ENCODE results near the gene WNT4. TPM values are rescaled to one million over a fixed set of nuclear protein-coding genes. Genes with fewer than 3 reads are reported as not detected.

The WNT4 gene
- total and polyA plus RNA-seq, 4 donors = not detected

DNA sequence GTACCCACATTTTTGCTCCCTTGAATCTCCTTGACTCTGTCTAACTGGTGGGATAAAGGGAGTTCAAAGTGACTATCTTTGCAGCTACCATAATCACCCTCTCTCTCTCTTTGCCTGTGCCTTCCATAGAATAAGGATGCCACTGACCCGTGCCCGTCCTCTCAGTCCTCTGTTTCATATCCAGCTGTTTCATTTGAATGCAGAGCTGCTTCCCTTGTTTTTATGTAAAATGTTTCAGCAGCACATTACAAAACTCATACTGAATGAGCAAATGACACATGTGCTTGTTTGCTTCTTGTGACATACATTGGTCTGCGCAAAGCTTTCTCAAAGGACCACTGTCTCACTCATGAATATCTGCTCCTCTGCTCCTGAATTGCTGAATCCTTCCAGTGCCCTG lies 52.0 kb downstream of the WNT4 start:
- no peak overlapping the region for H3K27ac ChIP-seq (ENCODE audit: low read depth in 1 of 2, low read length in 2 of 2)

DNA sequence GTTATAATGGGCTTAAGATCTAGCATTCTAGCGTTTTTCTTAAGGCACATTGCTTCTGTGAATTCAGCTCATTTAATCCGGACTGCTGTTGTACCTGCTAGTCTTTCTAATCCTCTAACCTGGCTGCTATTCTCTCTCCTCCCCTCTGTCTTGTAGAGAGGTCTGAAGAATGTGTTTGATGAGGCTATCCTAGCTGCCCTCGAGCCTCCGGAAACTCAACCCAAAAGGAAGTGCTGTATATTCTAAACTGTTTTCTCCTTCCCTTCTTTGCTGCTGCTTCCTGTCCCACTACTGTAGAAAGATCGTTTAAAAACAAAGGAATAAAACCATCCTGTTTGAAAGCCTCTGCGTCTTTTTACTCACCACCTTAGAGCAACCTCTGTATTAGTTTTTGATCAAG lies 53.1 kb downstream of the WNT4 start:
- Histone ChIP-seq H3K27me3 (ENCODE audit: control insufficient read depth in 1 of 2, insufficient read depth in 2 of 2, low read length in 1 of 2) (no peaks in the 10 kb centered on the region), H3K4me1 (ENCODE audit: control insufficient read depth in 1 of 2, insufficient read depth in 2 of 2, low read length in 2 of 2) (peaks cover 3 to 5% of the 10 kb centered on the region in 2 donors), H3K4me3 (ENCODE audit: low read length in 2 of 2) (peak overlapping the region in 1 of 2 donors; percentile 48), H3K27ac (ENCODE audit: low read depth in 1 of 2, low read length in 2 of 2) (no peak overlapping the region), H3K9me3 (ENCODE audit: control insufficient read depth, low read length) (no peaks in the 10 kb centered on the region), H3K36me3 (ENCODE audit: control insufficient read depth in 1 of 2, insufficient read depth in 2 of 2, low read length in 1 of 2) (peaks cover 3 to 4% of the 10 kb centered on the region in 2 donors)
- intact Hi-C loops (cut with DNase I) = no loop called here
- no peak for DNase-seq
- 13 to 17% methylated on average over 6 of the region's 6 CpGs for WGBS, 2 donors
- ATAC-seq (ENCODE audit: low FRiP score) = no peak

More for the DNA sequence above, 52.0 kb downstream of the WNT4 start:
- 61 to 64% methylated on average over 3 of the region's 3 CpGs for WGBS, 2 donors
- Histone ChIP-seq H3K4me1 (ENCODE audit: control insufficient read depth in 1 of 2, insufficient read depth in 2 of 2, low read length in 2 of 2) (peaks cover 3 to 5% of the 10 kb centered on the region in 2 donors), H3K36me3 (ENCODE audit: control insufficient read depth in 1 of 2, insufficient read depth in 2 of 2, low read length in 1 of 2) (peaks cover 2 to 5% of the 10 kb centered on the region in 2 donors), H3K4me3 (ENCODE audit: low read length in 2 of 2) (no peak overlapping the region), H3K27me3 (ENCODE audit: control insufficient read depth in 1 of 2, insufficient read depth in 2 of 2, low read length in 1 of 2) (no peaks in the 10 kb centered on the region), H3K9me3 (ENCODE audit: control insufficient read depth, low read length) (no peaks in the 10 kb centered on the region)
- intact Hi-C loops (cut with DNase I) = no loop called here
- ATAC-seq (ENCODE audit: low FRiP score) (no peak), DNase-seq (no peak)

DNA sequence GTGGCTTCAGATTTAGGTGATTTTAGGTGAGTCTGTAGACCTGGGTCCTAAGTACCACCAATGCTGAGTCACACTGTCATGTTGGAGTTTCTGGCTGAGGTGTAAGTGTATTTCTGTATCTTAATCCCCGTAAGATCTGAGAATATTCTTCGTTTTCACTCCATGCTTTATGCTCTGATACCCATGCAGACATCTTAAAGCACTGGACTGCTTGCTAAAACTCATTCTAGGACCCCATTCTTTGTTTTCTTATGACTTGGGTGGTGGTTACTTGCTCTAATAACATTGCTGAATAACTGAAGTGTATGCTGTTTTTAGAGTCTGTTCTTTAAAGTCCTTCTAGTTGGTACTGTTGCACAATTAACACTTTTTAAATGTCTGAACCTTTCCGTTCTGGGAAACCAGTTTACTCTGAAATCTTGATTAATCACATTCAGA lies 53.7 kb downstream of the WNT4 start:
- H3K9me3 ChIP-seq (ENCODE audit: control insufficient read depth, low read length) = no peaks in the 10 kb centered on the region
- intact Hi-C loops (cut with DNase I) = no loop called here
- DNase-seq = no peak
- no peak overlapping the region for H3K4me3 ChIP-seq (ENCODE audit: low read length in 2 of 2)
- no peak overlapping the region for H3K27ac ChIP-seq (ENCODE audit: low read depth in 1 of 2, low read length in 2 of 2)
- peaks cover 3 to 5% of the 10 kb centered on the region in 2 donors for H3K4me1 ChIP-seq (ENCODE audit: control insufficient read depth in 1 of 2, insufficient read depth in 2 of 2, low read length in 2 of 2)
- peaks cover 3 to 4% of the 10 kb centered on the region in 2 donors for H3K36me3 ChIP-seq (ENCODE audit: control insufficient read depth in 1 of 2, insufficient read depth in 2 of 2, low read length in 1 of 2)
- H3K27me3 ChIP-seq (ENCODE audit: control insufficient read depth in 1 of 2, insufficient read depth in 2 of 2, low read length in 1 of 2) = no peaks in the 10 kb centered on the region
- no peak for ATAC-seq (ENCODE audit: low FRiP score)
- 19 to 28% methylated on average over 3 of the region's 3 CpGs for WGBS, 2 donors

DNA sequence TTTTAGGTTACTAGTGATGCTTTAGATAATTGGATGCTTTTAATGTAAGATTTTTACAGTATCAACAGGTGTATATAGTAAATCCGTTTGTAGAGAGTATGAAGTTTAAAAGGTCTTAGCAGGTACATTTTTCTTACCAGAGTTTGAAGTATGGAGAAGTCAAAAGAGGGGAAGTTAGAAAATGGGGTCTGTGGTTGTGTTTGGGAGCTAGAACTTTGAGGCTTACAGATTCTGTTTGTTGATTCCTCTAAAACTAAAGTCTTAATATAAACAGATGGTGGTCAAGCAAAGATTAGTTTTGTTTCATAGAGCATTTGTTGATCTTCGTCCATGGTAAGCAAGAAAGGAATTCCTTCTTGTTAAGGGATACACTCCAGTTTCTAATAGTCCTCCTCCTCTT lies 54.6 kb downstream of the WNT4 start:
- Histone ChIP-seq H3K9me3 (ENCODE audit: control insufficient read depth, low read length) (no peaks in the 10 kb centered on the region), H3K4me1 (ENCODE audit: control insufficient read depth in 1 of 2, insufficient read depth in 2 of 2, low read length in 2 of 2) (peaks cover 3 to 5% of the 10 kb centered on the region in 2 donors), H3K4me3 (ENCODE audit: low read length in 2 of 2) (no peak overlapping the region), H3K27me3 (ENCODE audit: control insufficient read depth in 1 of 2, insufficient read depth in 2 of 2, low read length in 1 of 2) (no peaks in the 10 kb centered on the region), H3K36me3 (ENCODE audit: control insufficient read depth in 1 of 2, insufficient read depth in 2 of 2, low read length in 1 of 2) (peaks cover 3 to 4% of the 10 kb centered on the region in 2 donors), H3K27ac (ENCODE audit: low read depth in 1 of 2, low read length in 2 of 2) (no peak overlapping the region)
- ATAC-seq (ENCODE audit: low FRiP score) = no peak
- intact Hi-C loops (cut with DNase I) = no loop called here
- 14 to 17% methylated on average over 2 of the region's 2 CpGs for WGBS, 2 donors
- DNase-seq = no peak

DNA sequence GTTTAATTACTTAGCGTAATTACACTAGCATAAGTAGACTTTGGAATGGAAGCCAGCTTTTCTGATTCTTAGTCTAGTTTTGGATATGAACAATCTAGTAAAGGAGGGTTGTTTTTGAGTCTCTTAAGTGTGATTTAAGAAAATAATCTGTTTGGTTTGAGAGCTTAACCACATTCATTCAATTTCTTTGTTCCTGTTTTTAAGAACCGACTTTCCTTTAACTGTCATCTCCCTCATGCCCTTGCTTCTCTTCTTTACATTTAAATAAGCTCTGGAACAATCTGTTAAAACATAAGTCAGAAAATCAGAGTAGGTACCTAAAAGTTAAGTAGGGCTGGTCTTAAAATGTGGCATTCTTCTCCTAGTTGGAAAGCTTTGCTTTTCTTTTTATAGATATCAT lies 62.7 kb downstream of the WNT4 start:
- DNase-seq (no peak), ATAC-seq (ENCODE audit: low FRiP score) (no peak)
- Histone ChIP-seq H3K27me3 (ENCODE audit: control insufficient read depth in 1 of 2, insufficient read depth in 2 of 2, low read length in 1 of 2) (no peaks in the 10 kb centered on the region), H3K36me3 (ENCODE audit: control insufficient read depth in 1 of 2, insufficient read depth in 2 of 2, low read length in 1 of 2) (no peaks in the 10 kb centered on the region), H3K9me3 (ENCODE audit: control insufficient read depth, low read length) (no peaks in the 10 kb centered on the region), H3K4me3 (ENCODE audit: low read length in 2 of 2) (no peak overlapping the region), H3K4me1 (ENCODE audit: control insufficient read depth in 1 of 2, insufficient read depth in 2 of 2, low read length in 2 of 2) (peaks cover 0 to 3% of the 10 kb centered on the region in 2 donors), H3K27ac (ENCODE audit: low read depth in 1 of 2, low read length in 2 of 2) (no peak overlapping the region)
- intact Hi-C loops (cut with DNase I) = no loop called here
- 84 to 85% methylated on average over 2 of the region's 2 CpGs for WGBS, 2 donors

DNA sequence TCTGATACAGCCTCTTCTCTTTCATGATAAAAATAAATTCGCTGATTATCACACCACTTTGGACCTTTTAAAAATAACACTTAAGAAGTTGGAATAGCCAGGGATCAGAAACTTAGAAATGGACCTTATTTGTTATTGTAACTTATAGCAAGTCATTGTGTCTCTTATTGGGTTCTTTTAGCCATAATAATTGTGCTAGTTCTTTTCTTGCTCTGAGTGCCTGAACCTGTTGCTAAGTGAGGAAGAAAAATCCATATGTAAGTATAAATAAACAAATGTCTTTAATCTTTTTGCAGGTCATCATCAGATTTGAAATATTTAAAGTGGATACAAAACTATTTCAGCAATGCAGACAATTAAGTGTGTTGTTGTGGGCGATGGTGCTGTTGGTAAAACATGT lies 64.8 kb downstream of the WNT4 start:
- H3K27ac ChIP-seq (ENCODE audit: low read depth in 1 of 2, low read length in 2 of 2) = no peak overlapping the region
- no peaks in the 10 kb centered on the region for H3K9me3 ChIP-seq (ENCODE audit: control insufficient read depth, low read length)
- H3K36me3 ChIP-seq (ENCODE audit: control insufficient read depth in 1 of 2, insufficient read depth in 2 of 2, low read length in 1 of 2) = no peaks in the 10 kb centered on the region
- H3K4me1 ChIP-seq (ENCODE audit: control insufficient read depth in 1 of 2, insufficient read depth in 2 of 2, low read length in 2 of 2) = peaks cover 0 to 9% of the 10 kb centered on the region in 2 donors
- 48 to 56% methylated on average over 2 of the region's 2 CpGs for WGBS, 2 donors
- no peak overlapping the region for H3K4me3 ChIP-seq (ENCODE audit: low read length in 2 of 2)
- ATAC-seq (ENCODE audit: low FRiP score) (no peak), DNase-seq (no peak)
- H3K27me3 ChIP-seq (ENCODE audit: control insufficient read depth in 1 of 2, insufficient read depth in 2 of 2, low read length in 1 of 2) = no peaks in the 10 kb centered on the region
- intact Hi-C loops (cut with DNase I) = no loop called here

DNA sequence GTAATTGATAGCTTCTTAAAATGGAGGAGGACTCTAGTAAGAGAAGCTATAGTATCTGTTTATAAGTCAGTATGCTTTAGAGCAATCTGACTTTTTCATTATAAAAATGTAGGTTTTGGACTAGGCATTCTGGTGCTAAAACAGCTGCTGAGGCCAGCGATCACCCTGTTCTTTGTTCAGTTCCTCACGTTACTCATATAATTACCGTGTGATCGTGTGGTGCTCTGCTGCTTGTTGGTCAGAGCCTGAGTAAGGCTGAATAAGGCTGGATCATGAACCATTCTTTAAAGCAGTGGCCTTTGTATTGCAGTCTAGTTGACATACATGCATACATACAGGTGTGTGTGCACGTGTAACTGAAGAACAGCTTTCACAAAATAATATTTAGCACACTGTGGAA lies 65.2 kb downstream of the WNT4 start:
- no peak for ATAC-seq (ENCODE audit: low FRiP score)
- no peak overlapping the region for H3K27ac ChIP-seq (ENCODE audit: low read depth in 1 of 2, low read length in 2 of 2)
- no peak for DNase-seq
- no peaks in the 10 kb centered on the region for H3K9me3 ChIP-seq (ENCODE audit: control insufficient read depth, low read length)
- 16% methylated on average over 5 of the region's 5 CpGs for WGBS, 2 donors
- no peaks in the 10 kb centered on the region for H3K27me3 ChIP-seq (ENCODE audit: control insufficient read depth in 1 of 2, insufficient read depth in 2 of 2, low read length in 1 of 2)
- H3K4me1 ChIP-seq (ENCODE audit: control insufficient read depth in 1 of 2, insufficient read depth in 2 of 2, low read length in 2 of 2) = peaks cover 2 to 13% of the 10 kb centered on the region in 2 donors
- H3K36me3 ChIP-seq (ENCODE audit: control insufficient read depth in 1 of 2, insufficient read depth in 2 of 2, low read length in 1 of 2) = no peaks in the 10 kb centered on the region
- intact Hi-C loops (cut with DNase I) = no loop called here
- H3K4me3 ChIP-seq (ENCODE audit: low read length in 2 of 2) = no peak overlapping the region

DNA sequence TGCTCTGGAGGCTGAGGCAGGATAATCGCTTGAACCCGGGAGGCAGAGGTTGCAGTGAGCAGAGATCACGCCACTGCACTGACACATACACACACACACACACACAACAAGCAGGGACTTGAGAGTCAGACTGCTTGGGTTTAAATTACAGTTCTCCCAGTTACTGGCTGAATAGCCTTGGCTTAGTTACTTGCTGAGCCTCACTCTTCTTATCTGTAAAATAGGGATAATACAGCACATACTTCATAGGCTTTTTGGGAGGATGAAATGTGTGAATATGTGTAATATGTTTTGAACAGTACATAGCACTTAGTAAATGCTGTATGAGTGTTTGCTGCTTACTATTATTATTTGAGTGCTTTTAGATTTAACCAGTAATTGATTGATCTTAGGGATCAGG lies 66.6 kb downstream of the WNT4 start:
- 94 to 96% methylated on average over 3 of the region's 3 CpGs for WGBS, 2 donors
- ATAC-seq (ENCODE audit: low FRiP score) = no peak

DNA sequence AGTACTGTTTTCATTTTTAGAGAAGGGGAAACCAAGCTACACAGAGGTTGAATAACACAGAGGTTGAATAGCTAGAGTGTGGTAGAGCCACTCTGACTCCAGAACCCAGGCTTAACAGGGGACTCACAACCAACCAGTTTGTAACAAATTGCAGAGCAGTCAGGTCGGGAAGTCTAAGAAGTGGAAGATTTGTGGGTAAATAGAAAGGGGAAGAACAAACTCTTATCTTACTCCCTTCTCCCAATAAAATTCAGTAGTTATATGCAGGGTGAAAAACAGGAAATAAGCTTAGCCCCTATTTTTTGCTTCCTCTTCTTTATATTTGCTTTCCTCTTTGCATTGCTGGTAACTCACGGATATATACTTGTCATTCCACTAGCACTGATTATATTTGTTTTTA lies 67.2 kb downstream of the WNT4 start:
- no peaks in the 10 kb centered on the region for H3K9me3 ChIP-seq (ENCODE audit: control insufficient read depth, low read length)
- H3K27me3 ChIP-seq (ENCODE audit: control insufficient read depth in 1 of 2, insufficient read depth in 2 of 2, low read length in 1 of 2) = no peaks in the 10 kb centered on the region
- peaks cover 2 to 16% of the 10 kb centered on the region in 2 donors for H3K4me1 ChIP-seq (ENCODE audit: control insufficient read depth in 1 of 2, insufficient read depth in 2 of 2, low read length in 2 of 2)
- H3K4me3 ChIP-seq (ENCODE audit: low read length in 2 of 2) = no peak overlapping the region
- no peaks in the 10 kb centered on the region for H3K36me3 ChIP-seq (ENCODE audit: control insufficient read depth in 1 of 2, insufficient read depth in 2 of 2, low read length in 1 of 2)
- intact Hi-C loops (cut with DNase I) = no loop called here
- DNase-seq (no peak), ATAC-seq (ENCODE audit: low FRiP score) (no peak)
- H3K27ac ChIP-seq (ENCODE audit: low read depth in 1 of 2, low read length in 2 of 2) = no peak overlapping the region
- WGBS, 2 donors = 36 to 47% methylated on average over 2 of the region's 2 CpGs

More for the DNA sequence above, 66.6 kb downstream of the WNT4 start:
- H3K27me3 ChIP-seq (ENCODE audit: control insufficient read depth in 1 of 2, insufficient read depth in 2 of 2, low read length in 1 of 2) = no peaks in the 10 kb centered on the region
- no peak for DNase-seq
- no peaks in the 10 kb centered on the region for H3K36me3 ChIP-seq (ENCODE audit: control insufficient read depth in 1 of 2, insufficient read depth in 2 of 2, low read length in 1 of 2)
- no peaks in the 10 kb centered on the region for H3K9me3 ChIP-seq (ENCODE audit: control insufficient read depth, low read length)
- no peak overlapping the region for H3K27ac ChIP-seq (ENCODE audit: low read depth in 1 of 2, low read length in 2 of 2)
- no peak overlapping the region for H3K4me3 ChIP-seq (ENCODE audit: low read length in 2 of 2)
- intact Hi-C loops (cut with DNase I) = no loop called here
- H3K4me1 ChIP-seq (ENCODE audit: control insufficient read depth in 1 of 2, insufficient read depth in 2 of 2, low read length in 2 of 2) = peaks cover 2 to 16% of the 10 kb centered on the region in 2 donors
